ENCODE results near the gene NAT9. TPM values are rescaled to one million over a fixed set of nuclear protein-coding genes. Genes with fewer than 3 reads are reported as not detected.

The NAT9 gene
- total RNA-seq, 1 experiment from 2014 or later, result 25.3 TPM

- Histone ChIP-seq H4K20me1 (ENCODE audit: insufficient read depth, low read depth, low read length) (no peaks in the 10 kb centered on the region), H3K4me2 (ENCODE audit: low read depth, low read length, poor library complexity, severe bottlenecking) (no peak overlapping the region), H3K79me2 (ENCODE audit: low read length) (no peaks in the 10 kb centered on the region), H2AFZ (ENCODE audit: low read length) (no peak overlapping the region), H3K9me3 (ENCODE audit: low read length) (peaks cover 3% of the 10 kb centered on the region; the same call in 1 of the 2 replicates), H3K27me3 (ENCODE audit: low read length) (peaks cover under 1% of the 10 kb centered on the region; the same call in 1 of the 2 replicates), H3K4me3 (ENCODE audit: low read length) (no peak overlapping the region), H3K9me2 (replicated peaks; ENCODE audit: insufficient read depth, low read length) (no peaks in the 10 kb centered on the region), H3K27ac (ENCODE audit: low read length) (no peak overlapping the region), H3K4me1 (ENCODE audit: low read length) (peaks cover 11% of the 10 kb centered on the region), H3K9ac (ENCODE audit: low read length) (no peak overlapping the region), H3K36me3 (ENCODE audit: insufficient read depth, low read length) (no peaks in the 10 kb centered on the region)
- DNase-seq, result no peak
Observed at GRCh38 chr17:74732042-74732867, 43.9 kb downstream of the NAT9 start.

GRCh38 chr17:74731347-74731605 lies 44.9 kb downstream of the NAT9 start:
- no peak overlapping the region for H3K9ac ChIP-seq (ENCODE audit: low read length)
- no peak overlapping the region for H2AFZ ChIP-seq (ENCODE audit: low read length)
- no peaks in the 10 kb centered on the region for H3K36me3 ChIP-seq (ENCODE audit: insufficient read depth, low read length)
- DNase-seq, result no peak
- H3K9me2 ChIP-seq (replicated peaks; ENCODE audit: insufficient read depth, low read length), result no peaks in the 10 kb centered on the region
- H3K4me1 ChIP-seq (ENCODE audit: low read length), result peaks cover 2% of the 10 kb centered on the region
- H3K4me2 ChIP-seq (ENCODE audit: low read depth, low read length, poor library complexity, severe bottlenecking), result no peak overlapping the region
- H3K27me3 ChIP-seq (ENCODE audit: low read length), result no peaks in the 10 kb centered on the region
- no peak overlapping the region for H3K4me3 ChIP-seq (ENCODE audit: low read length)
- H3K79me2 ChIP-seq (ENCODE audit: low read length), result no peaks in the 10 kb centered on the region
- H3K27ac ChIP-seq (ENCODE audit: low read length), result no peak overlapping the region
- H4K20me1 ChIP-seq (ENCODE audit: insufficient read depth, low read depth, low read length), result no peaks in the 10 kb centered on the region
- H3K9me3 ChIP-seq (ENCODE audit: low read length), result peaks cover 3% of the 10 kb centered on the region; the same call in 1 of the 2 replicates

GRCh38 chr17:74730491-74731346 lies 45.4 kb downstream of the NAT9 start:
- H3K27ac ChIP-seq (ENCODE audit: low read length), result no peak overlapping the region
- no peak for DNase-seq
- H3K9me3 ChIP-seq (ENCODE audit: low read length), result peaks cover 3% of the 10 kb centered on the region; the same call in 1 of the 2 replicates
- no peak overlapping the region for H2AFZ ChIP-seq (ENCODE audit: low read length)
- H3K4me1 ChIP-seq (ENCODE audit: low read length), result no peaks in the 10 kb centered on the region; the same call in 1 of the 2 replicates
- H3K36me3 ChIP-seq (ENCODE audit: insufficient read depth, low read length), result no peaks in the 10 kb centered on the region
- no peak overlapping the region for H3K4me3 ChIP-seq (ENCODE audit: low read length)
- no peak overlapping the region for H3K4me2 ChIP-seq (ENCODE audit: low read depth, low read length, poor library complexity, severe bottlenecking)
- H3K79me2 ChIP-seq (ENCODE audit: low read length), result no peaks in the 10 kb centered on the region
- no peak overlapping the region for H3K9ac ChIP-seq (ENCODE audit: low read length)
- H3K27me3 ChIP-seq (ENCODE audit: low read length), result no peaks in the 10 kb centered on the region
- H4K20me1 ChIP-seq (ENCODE audit: insufficient read depth, low read depth, low read length), result no peaks in the 10 kb centered on the region
- no peaks in the 10 kb centered on the region for H3K9me2 ChIP-seq (replicated peaks; ENCODE audit: insufficient read depth, low read length)

GRCh38 chr17:74729866-74730265 lies 46.3 kb downstream of the NAT9 start:
- DNase-seq, result no peak
- Histone ChIP-seq H3K4me2 (ENCODE audit: low read depth, low read length, poor library complexity, severe bottlenecking) (no peak overlapping the region), H3K9ac (ENCODE audit: low read length) (no peak overlapping the region), H3K79me2 (ENCODE audit: low read length) (no peaks in the 10 kb centered on the region), H3K9me2 (replicated peaks; ENCODE audit: insufficient read depth, low read length) (no peaks in the 10 kb centered on the region), H3K27me3 (ENCODE audit: low read length) (no peaks in the 10 kb centered on the region), H3K36me3 (ENCODE audit: insufficient read depth, low read length) (no peaks in the 10 kb centered on the region), H3K4me3 (ENCODE audit: low read length) (no peak overlapping the region), H3K27ac (ENCODE audit: low read length) (no peak overlapping the region), H2AFZ (ENCODE audit: low read length) (no peak overlapping the region), H4K20me1 (ENCODE audit: insufficient read depth, low read depth, low read length) (no peaks in the 10 kb centered on the region), H3K9me3 (ENCODE audit: low read length) (peaks cover 3% of the 10 kb centered on the region; the same call in 1 of the 2 replicates), H3K4me1 (ENCODE audit: low read length) (no peaks in the 10 kb centered on the region; the same call in 1 of the 2 replicates)

GRCh38 chr17:74729368-74729767 lies 46.8 kb downstream of the NAT9 start:
- no peaks in the 10 kb centered on the region for H3K79me2 ChIP-seq (ENCODE audit: low read length)
- H3K9ac ChIP-seq (ENCODE audit: low read length), result no peak overlapping the region

GRCh38 chr17:74728702-74729075 lies 47.5 kb downstream of the NAT9 start:
- H3K36me3 ChIP-seq (ENCODE audit: insufficient read depth, low read length), result no peaks in the 10 kb centered on the region
- no peaks in the 10 kb centered on the region; the same call in 1 of the 2 replicates for H3K4me1 ChIP-seq (ENCODE audit: low read length)
- H3K27ac ChIP-seq (ENCODE audit: low read length), result no peak overlapping the region
- no peak overlapping the region for H3K4me3 ChIP-seq (ENCODE audit: low read length)
- H3K9me2 ChIP-seq (replicated peaks; ENCODE audit: insufficient read depth, low read length), result no peaks in the 10 kb centered on the region
- H3K4me2 ChIP-seq (ENCODE audit: low read depth, low read length, poor library complexity, severe bottlenecking), result no peak overlapping the region
- no peak overlapping the region for H3K9ac ChIP-seq (ENCODE audit: low read length)
- no peaks in the 10 kb centered on the region for H3K79me2 ChIP-seq (ENCODE audit: low read length)
- H2AFZ ChIP-seq (ENCODE audit: low read length), result no peak overlapping the region
- no peaks in the 10 kb centered on the region for H3K27me3 ChIP-seq (ENCODE audit: low read length)
- H3K9me3 ChIP-seq (ENCODE audit: low read length), result peaks cover 3% of the 10 kb centered on the region; the same call in 1 of the 2 replicates
- no peak for DNase-seq
- H4K20me1 ChIP-seq (ENCODE audit: insufficient read depth, low read depth, low read length), result no peaks in the 10 kb centered on the region

More at GRCh38 chr17:74729368-74729767, 46.8 kb downstream of the NAT9 start:
- H3K4me2 ChIP-seq (ENCODE audit: low read depth, low read length, poor library complexity, severe bottlenecking), result no peak overlapping the region
- H4K20me1 ChIP-seq (ENCODE audit: insufficient read depth, low read depth, low read length), result no peaks in the 10 kb centered on the region
- H3K4me3 ChIP-seq (ENCODE audit: low read length), result no peak overlapping the region
- no peaks in the 10 kb centered on the region for H3K36me3 ChIP-seq (ENCODE audit: insufficient read depth, low read length)
- no peak for DNase-seq
- H3K27me3 ChIP-seq (ENCODE audit: low read length), result no peaks in the 10 kb centered on the region
- H3K27ac ChIP-seq (ENCODE audit: low read length), result no peak overlapping the region
- no peaks in the 10 kb centered on the region for H3K9me2 ChIP-seq (replicated peaks; ENCODE audit: insufficient read depth, low read length)
- no peaks in the 10 kb centered on the region; the same call in 1 of the 2 replicates for H3K4me1 ChIP-seq (ENCODE audit: low read length)
- H2AFZ ChIP-seq (ENCODE audit: low read length), result no peak overlapping the region
- H3K9me3 ChIP-seq (ENCODE audit: low read length), result peaks cover 3% of the 10 kb centered on the region; the same call in 1 of the 2 replicates

- H3K4me3 ChIP-seq (ENCODE audit: low read length), result no peak overlapping the region
- no peak overlapping the region for H3K9ac ChIP-seq (ENCODE audit: low read length)
- no peaks in the 10 kb centered on the region for H3K36me3 ChIP-seq (ENCODE audit: insufficient read depth, low read length)
- H3K9me2 ChIP-seq (replicated peaks; ENCODE audit: insufficient read depth, low read length), result no peaks in the 10 kb centered on the region
- DNase-seq, result no peak
- no peaks in the 10 kb centered on the region; the same call in 1 of the 2 replicates for H3K4me1 ChIP-seq (ENCODE audit: low read length)
- no peaks in the 10 kb centered on the region for H4K20me1 ChIP-seq (ENCODE audit: insufficient read depth, low read depth, low read length)
- H3K4me2 ChIP-seq (ENCODE audit: low read depth, low read length, poor library complexity, severe bottlenecking), result no peak overlapping the region
- H3K9me3 ChIP-seq (ENCODE audit: low read length), result peaks cover 3% of the 10 kb centered on the region; the same call in 1 of the 2 replicates
- H3K27me3 ChIP-seq (ENCODE audit: low read length), result no peaks in the 10 kb centered on the region
- no peak overlapping the region for H3K27ac ChIP-seq (ENCODE audit: low read length)
- H2AFZ ChIP-seq (ENCODE audit: low read length), result no peak overlapping the region
- H3K79me2 ChIP-seq (ENCODE audit: low read length), result no peaks in the 10 kb centered on the region
Observed at GRCh38 chr17:74728033-74728701, 48.0 kb downstream of the NAT9 start.

- Histone ChIP-seq H3K9ac (ENCODE audit: low read length) (no peak overlapping the region), H3K27ac (ENCODE audit: low read length) (no peak overlapping the region), H3K4me1 (ENCODE audit: low read length) (no peaks in the 10 kb centered on the region; the same call in 1 of the 2 replicates), H2AFZ (ENCODE audit: low read length) (no peak overlapping the region), H3K9me3 (ENCODE audit: low read length) (0 out of 2 replicates have a peak, but pooled peaks cover 3% of the 10 kb centered on the region), H3K27me3 (ENCODE audit: low read length) (no peaks in the 10 kb centered on the region), H3K4me2 (ENCODE audit: low read depth, low read length, poor library complexity, severe bottlenecking) (no peak overlapping the region), H4K20me1 (ENCODE audit: insufficient read depth, low read depth, low read length) (no peaks in the 10 kb centered on the region), H3K4me3 (ENCODE audit: low read length) (no peak overlapping the region), H3K79me2 (ENCODE audit: low read length) (no peaks in the 10 kb centered on the region), H3K36me3 (ENCODE audit: insufficient read depth, low read length) (no peaks in the 10 kb centered on the region), H3K9me2 (replicated peaks; ENCODE audit: insufficient read depth, low read length) (no peaks in the 10 kb centered on the region)
- no peak for DNase-seq
Observed at GRCh38 chr17:74725111-74725510, 51.0 kb downstream of the NAT9 start.

Measured in Karpas-422 (cell line).